Fibroblast of villous mesenchyme (primary cell): Measurements from ENCODE around the gene RELT. TPM values are rescaled to one million over a fixed set of nuclear protein-coding genes. Genes with fewer than 3 reads are reported as not detected.

Experiments used
- DNase-seq: peaks from one replicate; pipeline ENCODE4 v3.0.0-alpha.2; 2010; ENCODE audit warnings: low read depth
- H3K4me3 ChIP-seq: 2 replicates; pipeline ENCODE4 v1.5.1; 2011; ENCODE audit warnings: low read depth, mild to moderate bottlenecking, low read length
- CTCF ChIP-seq: IDR thresholded peaks from 2 replicates; pipeline ENCODE4 v1.5.1; 2012; ENCODE audit warnings: low read depth, mild to moderate bottlenecking, low read length; ENCODE audit not compliant: insufficient read depth
- total RNA-seq: library from RNA; depleted of rRNA; stranded (reverse); fragments of >200 nt; gene quantifications from 2 replicates; pipeline ENCODE4 v1.2.3, GENCODE V29; 2012

Gene RELT
- total RNA-seq, 1 donor: 3.5 TPM

GRCh38 chr11:73386546-73386945 lies 10.3 kb downstream of the RELT start:
- no peak for DNase-seq
- no peak for TF ChIP-seq CTCF
- no peak overlapping the region for H3K4me3 ChIP-seq

GRCh38 chr11:73387594-73388264 lies 11.5 kb downstream of the RELT start:
- no peak for DNase-seq
- TF ChIP-seq CTCF: no peak
- no peak overlapping the region for H3K4me3 ChIP-seq

GRCh38 chr11:73388265-73389133 lies 12.3 kb downstream of the RELT start:
- no peak overlapping the region for H3K4me3 ChIP-seq
- TF ChIP-seq CTCF: no peak
- no peak for DNase-seq

- no peak for TF ChIP-seq CTCF
- DNase-seq: no peak
Observed at GRCh38 chr11:73389134-73389525, 12.9 kb downstream of the RELT start.

GRCh38 chr11:73389916-73390315 lies 13.7 kb downstream of the RELT start:
- DNase-seq: no peak
- no peak overlapping the region for H3K4me3 ChIP-seq
- TF ChIP-seq CTCF: no peak

More at GRCh38 chr11:73389134-73389525, 12.9 kb downstream of the RELT start:
- no peak overlapping the region for H3K4me3 ChIP-seq

- no peak for TF ChIP-seq CTCF
- H3K4me3 ChIP-seq: no peak overlapping the region
- no peak for DNase-seq
Observed at GRCh38 chr11:73390601-73391565, 14.7 kb downstream of the RELT start.
